ENCODE measurements around the gene DHRS2.
"Not testable (repeated sequence)": the region's sequence is repeated elsewhere in the genome, so short reads cannot be mapped to it uniquely, and the experiment has no call there.

The DHRS2 gene

DNA sequence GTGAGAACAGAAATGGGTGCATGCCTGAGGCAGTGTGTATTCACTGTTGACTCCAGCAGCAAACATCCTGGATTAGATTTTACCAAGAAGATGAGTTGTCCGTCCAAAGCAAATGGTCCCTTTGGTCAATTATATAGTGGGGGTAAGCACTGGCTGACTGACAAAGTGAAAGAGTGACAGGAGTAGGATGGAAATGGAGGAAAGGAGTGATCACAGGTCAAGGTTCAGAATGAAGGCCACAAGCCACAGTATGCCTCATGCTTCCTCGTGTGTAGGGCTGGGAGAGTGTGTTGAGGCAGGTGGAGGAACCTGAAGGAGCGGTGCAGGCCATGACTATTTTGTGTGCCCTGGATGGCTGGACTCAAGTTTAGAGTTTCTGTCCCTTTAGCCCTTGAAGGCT is 14.3 kb downstream of the DHRS2 start:
- no peak for DNase-seq

DNA sequence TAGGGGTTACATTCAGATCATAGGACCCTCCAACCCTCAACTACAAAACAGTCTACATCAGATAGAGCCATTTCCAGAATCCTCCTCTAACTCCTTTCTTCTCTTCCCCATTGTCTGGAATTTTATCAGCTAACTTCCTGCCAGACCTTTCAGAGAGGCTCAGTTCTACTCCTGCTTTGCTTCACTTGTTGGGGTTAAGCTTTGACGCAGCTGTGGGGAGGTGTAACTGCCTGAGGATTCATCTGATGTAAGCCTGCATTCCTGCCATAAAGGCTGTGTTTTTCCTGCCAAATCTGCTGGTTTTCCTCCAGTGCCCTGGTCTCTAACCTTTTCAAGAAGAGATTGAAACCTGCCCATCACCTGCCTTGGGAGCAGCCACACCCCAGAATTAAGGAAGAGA is 16.9 kb downstream of the DHRS2 start:
- DNase-seq, result no peak

DNA sequence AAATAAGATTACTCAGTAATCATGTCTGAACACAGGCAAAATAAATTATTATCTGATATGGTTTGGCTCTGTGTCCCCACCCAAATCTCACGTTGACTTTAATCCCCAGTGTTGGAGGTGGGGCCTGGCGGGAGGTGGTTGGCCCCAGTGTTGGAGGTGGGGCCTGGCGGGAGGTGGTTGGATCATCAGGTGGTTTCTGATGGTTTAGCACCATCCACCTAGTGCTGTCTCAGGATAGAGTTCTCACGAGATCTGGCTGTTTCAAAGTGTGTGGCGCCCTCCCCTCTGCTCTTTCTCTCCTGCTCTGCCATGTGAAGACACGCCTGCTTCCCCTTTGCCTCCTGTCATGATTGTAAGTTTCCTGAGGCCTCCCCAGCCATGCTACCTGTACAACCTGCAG is 18.1 kb downstream of the DHRS2 start:
- no peak for DNase-seq

DNA sequence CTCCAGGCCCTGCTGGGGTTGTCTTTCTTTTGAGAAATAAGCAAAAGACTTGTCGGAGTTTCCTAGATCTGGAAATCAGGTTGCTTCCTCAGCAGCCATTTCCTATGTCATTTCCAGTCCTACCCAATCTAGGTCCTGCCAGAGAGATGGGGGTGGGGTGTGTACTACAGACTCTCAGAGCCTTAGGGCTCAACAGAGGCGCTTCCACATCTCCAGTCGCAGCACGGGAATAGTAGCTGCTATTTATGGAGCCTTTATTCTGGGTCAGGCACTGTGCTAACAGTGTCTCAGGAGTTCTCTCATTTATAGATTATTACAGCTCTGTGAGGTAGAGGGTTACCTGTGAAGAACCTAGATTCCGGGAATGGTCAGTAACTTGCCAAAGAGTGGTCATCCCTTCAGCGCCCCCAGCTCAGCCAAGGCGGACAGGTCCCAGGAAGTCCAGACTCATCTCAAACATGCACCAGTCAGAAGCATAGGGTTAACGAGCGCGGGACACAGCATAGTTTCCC is 21.9 kb downstream of the DHRS2 start:
- DNase-seq, result no peak

DNA sequence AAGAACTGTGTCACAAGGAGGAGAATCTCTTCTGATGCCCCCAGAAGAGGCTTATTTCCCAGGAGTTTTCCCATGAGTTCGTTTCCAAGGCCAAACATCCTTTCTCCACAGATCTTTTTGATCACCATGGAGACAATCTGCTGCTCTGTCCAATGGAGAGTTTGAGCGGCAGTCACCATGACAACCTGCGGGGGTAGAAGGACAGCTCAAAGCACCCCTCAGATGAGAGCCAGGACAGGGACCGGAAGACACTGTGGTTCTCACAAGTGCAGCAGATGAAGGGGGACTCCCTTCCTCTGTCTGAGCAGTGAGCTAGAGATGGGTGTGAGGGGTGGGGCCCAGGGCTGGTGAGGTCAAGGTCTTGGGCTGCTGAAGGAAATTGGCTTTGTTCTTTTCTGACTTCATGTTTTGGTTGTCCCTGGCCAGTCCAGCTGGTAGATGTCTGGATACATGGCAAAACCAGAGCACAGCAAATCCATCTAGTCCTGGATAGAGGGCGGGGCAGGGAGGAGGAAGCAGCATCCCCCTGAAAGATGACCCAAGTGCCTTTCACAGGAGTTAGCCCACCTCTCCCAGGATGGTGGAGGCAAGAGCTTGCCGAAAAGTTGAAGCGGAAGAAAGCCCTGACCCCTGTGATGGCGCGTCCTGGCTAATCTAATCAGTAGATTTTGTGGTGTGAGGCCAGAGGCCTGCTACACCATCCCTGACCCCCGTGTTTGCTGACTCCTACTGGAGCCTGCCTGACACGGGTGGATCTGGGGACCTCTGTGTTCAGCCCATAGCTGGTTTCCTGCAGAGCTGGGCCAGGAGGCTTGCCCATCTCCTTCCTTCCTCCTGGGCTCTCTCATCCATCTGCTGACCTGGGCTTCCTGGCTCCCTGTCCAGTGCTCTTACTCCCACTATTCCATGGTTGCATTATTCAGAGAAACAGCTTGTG is 24.4 kb downstream of the DHRS2 start:
- DNase-seq, result no peak

DNA sequence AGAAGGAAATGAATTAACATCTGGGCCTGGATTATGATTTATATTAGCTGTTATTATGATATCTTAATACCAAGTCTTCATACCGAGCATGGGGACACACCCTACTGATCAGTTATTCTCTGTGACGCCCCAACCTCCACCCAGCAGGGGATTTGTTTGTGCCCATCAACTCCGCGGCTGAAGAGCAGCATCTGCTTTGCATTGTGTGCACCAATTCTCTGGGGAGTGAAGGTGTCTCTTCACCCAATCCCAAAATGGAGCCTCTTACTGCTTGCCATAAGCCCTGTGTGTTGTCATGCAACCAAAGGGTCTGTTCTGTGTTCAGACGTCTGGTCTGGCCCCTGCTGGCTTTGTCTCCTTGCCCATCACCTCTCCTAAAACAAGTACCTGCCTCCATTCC is 25.4 kb downstream of the DHRS2 start:
- DNase-seq, result no peak

DNA sequence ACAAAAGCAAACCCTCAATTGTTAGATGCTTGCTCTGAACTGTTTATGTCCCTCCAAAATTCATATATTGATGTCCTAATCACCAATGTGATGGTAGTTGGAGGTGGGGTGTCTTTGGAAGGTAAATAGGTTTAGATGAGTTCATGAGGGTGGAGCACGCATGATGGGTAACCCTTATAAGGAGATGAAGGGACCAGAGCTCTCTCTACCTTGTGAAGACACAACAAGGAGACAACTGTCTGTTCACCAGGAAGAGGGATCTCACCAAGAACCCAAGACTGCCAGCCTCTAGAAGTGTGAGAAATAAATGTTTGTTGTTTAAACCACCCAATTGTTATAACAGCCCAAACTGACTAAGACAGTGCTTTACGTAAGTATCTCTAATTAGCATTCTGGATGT is 27.0 kb downstream of the DHRS2 start:
- DNase-seq, result no peak

DNA sequence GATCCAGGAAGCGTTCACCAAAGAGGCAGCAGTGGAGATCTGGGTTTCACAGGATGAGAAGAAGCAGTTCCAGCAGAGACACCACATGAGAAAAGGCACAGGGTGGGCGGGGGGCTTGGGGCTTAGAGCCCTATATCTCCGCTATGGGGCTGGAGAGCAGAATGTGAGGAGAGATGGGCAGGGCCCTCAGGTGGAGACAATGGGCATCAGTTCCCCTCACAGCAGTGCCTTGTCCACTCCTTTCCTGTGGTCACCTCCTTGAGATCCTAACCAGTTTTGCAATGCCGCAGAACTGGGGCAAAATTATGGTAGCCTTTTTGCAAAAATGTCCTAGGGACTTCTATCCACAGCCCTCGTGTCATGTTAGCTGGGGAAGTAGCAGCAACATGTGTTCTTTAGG is 27.5 kb downstream of the DHRS2 start:
- DNase-seq, result no peak

DNA sequence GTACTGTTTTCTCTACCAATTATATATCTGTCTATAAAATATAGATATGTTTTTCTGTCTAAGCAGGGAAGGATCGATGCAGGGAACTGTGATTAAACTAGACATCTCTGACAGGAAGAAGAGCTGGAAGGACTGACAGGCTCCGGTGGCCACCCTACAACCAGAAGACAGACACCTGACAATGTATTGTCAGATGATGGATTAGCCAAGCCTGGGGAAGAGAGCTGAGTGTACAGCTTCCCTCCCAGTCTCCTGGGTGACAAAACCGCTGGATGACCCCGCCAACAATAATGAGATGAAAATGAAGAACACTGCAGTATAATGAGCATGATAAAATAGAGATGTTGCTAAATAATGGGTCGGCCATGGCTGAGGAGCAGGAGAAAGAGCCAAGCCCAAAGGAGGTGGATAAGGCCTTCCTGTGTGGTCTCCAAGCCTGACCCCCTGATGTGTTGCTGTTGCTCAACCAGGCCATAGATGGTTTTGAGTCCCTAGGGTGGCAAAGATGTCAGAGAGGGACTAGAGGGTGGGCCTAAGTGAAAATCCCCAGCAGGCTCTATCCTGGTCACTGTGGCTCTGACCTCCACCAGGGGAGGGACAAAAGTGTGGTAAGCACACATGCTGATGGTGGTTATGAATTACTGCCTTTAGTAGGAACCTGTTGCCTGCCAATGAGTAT is 28.2 kb downstream of the DHRS2 start:
- DNase-seq, result no peak

DNA sequence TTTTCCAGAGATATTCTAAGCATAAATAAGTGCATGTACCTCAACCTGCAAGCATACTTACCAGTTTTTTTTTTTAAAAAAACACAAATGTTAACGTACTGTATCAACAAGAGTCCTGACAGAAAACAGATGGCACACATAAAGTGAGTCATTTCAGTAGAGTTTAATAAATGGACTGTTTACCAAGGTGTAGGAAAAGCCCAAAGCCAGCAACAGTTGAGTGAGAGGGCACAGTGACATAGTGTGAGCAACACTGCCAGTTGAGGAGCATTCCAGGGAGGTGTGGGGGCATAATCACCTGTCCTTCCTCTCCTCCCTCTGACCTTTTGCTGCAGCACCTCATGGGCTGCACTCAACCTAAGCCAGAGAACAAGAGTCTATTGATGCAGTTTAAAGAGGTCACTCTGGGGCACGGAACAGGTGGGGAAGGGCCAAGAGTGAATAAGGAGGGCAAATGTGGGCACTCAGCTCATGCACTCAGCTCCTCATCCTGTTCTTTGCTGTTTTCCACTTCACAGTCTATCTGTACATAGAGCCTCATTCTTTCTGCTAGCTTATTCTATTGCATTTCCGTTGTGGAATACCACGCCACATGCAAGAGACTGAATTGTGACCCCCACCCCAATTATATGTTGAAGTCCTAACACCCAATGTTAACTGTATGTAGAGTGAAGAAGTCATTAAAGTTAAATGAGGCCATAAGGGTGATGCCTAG is 29.3 kb downstream of the DHRS2 start:
- no peak for DNase-seq

DNA sequence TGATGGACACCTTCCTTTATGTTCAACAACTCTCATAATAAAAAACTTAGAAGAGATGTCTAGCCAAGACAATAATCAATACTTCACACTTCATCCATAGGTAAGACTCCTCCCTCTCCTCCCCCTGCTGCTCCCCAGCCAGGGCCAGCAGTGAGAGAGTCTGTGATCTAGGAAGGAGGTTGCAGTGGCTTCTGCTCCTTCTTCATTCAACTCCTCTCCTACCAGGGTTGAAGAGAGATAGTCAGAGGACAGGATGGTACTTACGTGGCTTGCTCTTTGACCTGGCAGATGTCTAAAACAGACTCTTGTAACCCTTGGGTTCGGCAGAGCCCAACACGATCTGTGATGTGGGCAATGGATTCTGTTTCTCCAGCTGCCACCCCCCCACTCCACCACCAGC is 31.0 kb downstream of the DHRS2 start:
- DNase-seq, result no peak

DNA sequence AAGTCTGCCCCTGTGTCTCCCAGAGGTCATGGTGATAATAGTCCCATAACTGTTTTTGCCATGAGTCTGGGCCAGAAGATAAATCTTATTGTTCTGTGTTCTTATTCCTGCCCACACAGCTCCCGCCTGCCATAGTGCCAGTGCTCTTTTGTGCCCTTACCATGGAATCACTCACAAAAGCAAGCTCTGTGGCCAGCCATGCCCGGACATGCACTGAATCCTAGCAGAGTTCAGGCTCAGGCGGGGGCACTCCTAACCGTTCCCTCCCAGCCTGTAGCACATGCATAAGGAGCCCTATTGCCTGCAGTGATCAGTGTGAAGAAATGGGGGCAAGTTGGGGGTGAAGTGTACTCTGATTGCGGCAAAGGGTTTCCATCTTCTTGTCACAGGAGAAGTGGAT is 33.3 kb downstream of the DHRS2 start:
- DNase-seq, result no peak

DNA sequence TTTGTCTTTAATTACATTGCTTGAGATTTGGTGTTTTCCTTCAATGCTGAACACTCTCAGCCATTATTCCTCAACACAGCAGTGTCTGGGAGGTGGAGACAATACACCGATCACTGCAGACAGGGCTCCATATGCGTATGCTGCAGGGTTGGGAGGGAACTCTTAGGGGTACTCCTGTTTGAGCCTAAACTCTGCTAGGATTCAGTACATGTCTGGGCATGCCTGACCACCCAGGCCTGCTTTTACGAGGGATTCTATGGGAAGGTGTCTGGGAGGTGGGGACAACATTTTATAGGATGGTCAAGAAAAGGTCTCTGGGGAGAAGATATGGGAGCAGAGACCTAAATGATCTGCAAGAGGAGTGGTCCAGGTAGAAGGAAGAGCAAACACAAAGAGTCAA is 34.3 kb downstream of the DHRS2 start:
- no peak for DNase-seq

DNA sequence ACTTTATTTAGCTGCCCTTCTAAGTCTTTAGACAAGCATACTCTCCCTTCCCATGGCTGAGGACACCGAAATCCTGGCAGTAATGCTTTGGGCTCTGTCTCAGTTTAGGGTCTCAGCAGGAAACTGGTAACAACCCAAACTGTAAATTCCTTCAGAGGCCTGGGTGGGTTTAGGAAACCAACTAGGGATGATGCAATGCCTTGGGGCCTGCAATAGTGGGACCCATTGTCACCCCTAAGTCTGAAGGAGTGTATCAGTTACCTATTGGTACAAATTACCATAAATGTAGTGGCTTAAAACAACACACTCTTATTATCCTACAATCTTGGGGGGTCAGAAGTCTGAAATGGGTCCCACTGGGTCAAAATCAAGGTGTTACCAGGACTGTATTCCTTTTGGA is 36.0 kb downstream of the DHRS2 start:
- no peak for DNase-seq

DNA sequence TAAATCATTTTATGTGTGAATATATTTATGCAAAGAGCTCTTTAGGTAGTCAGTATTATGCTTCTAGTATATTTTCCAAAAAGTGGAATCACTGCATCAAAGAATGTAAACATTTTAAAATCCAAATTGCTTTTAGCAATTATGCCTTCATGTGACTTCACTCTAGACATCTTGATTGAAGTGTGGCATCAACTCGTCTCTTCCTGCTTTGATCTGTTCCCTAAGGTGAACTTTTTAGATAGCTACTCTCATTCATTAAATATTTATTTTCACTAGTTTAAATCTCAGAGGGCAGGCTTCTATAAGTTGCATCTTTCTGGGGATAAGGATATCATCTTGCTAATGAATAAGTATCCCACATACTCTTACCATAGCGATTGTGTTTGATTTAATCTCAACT is 39.2 kb downstream of the DHRS2 start:
- no peak for DNase-seq

DNA sequence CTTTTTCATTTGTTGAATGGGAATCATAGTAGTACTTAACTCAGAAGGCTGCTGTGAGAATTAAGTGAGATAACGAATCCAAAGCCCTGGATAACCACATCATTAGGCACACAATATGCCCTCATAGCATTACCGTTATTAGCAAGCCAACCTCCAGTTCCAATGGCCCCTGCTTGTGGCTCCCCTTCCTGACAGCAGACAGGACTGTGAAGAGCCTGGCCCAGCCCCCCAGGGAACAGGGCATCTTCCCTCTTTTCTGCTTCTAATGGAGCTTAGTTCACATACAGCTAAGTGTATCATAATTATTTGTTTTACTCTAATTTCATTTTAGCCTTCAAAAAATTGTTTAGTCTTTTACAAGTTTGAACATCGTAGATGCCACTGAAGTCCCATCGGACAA is 39.7 kb downstream of the DHRS2 start:
- DNase-seq, result no peak

DNA sequence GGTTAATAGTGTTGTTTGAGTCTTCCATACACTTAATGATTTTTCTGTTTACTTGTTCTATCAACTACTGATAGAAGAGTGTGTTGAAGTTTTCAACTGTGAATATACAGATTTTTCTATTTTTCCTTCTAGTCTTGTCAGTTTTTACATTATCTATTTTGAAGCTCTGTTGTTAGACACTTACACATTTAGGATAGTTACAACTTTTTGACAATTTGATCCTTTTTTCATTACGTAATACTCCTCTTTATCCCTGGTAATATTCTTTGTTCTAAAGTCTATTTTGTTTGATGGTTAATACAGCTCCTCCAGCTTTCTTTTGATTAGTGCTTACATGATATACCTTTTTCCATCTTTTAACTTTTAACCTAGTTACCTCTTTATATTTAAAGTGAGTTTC is 45.2 kb downstream of the DHRS2 start:
- no peak for DNase-seq

DNA sequence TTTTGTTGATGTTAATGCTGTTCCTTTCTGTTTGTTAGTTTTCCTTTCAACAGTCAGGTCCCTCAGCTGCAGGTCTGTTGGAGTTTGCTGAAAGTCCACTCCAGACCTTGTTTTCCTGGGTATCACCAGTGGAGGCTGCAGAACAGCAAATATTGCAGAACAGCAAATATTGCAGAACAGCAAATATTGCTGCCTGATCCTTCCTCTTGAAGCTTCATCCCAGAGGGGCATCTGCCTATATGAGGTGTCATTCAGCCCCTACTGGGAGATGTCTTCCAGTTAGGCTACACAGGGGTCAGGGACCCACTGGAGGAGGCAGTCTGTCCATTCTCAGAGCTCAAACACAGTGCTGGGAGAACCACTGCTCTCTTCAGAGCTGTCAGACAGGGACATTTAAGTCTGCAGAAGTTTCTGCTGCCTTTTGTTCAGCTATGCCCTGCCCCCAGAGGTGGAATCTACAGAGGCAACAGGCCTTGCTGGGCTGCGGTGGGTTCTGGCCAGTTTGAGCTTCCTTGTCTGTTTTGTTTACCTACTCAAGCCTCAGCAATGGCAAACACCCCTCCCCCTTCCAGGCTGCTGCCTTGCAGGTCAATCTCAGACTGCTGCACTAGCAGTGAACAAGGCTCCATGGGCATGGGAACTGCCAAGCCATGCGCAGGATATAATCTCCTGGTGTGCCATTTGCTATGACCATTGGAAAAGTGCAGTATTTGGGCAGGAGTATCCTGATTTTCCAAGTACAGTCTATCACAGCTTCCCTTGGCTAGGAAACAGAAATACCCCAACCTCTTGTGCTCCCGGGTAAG is 53.7 kb downstream of the DHRS2 start:
- not testable (repeated sequence) for DNase-seq

DNA sequence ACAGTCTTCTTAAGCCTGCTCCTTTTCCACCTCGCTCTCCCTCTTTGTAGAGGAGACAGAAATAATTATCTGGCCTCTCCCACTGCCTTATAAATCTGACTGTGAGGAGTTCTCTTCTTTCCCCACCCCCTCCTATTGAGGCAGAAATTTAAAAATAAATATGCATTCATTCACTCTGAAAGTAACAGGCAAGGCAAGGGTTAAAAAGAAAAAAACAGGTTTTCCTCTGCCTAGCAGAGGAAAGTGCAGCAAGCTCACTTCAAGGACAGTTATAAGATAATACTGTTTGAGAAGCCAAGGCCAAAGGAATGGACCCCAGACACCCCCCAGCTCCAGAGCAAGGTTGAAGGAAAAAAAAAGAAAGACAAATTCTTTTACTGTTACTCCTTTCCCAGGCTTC is 56.3 kb downstream of the DHRS2 start:
- DNase-seq, result no peak

DNA sequence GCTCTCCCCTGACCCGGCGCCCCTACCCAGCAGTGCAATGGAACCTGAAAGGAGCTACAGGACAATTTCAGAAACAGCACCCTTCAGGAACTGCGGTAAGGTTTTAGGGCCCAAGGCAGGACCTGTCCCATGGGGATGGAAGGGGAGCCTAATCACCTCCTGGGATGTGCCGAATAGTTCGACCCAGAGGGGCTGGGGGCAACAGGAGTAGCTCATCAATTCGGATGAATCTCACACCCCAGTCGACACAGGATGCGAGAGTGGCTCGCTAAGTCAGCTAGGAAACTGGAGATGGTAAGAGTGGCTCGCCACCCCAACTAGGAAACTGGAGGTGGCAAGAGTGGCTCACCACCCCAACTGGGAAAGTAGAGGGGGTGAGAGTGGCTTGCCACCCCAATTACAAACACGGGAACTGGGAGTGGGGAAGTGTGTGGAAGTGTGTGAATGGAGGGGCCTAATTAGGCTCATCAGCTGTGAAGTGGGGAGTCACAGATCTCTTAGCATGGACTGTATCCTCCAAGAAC is 57.1 kb downstream of the DHRS2 start:
- no peak for DNase-seq

DNA sequence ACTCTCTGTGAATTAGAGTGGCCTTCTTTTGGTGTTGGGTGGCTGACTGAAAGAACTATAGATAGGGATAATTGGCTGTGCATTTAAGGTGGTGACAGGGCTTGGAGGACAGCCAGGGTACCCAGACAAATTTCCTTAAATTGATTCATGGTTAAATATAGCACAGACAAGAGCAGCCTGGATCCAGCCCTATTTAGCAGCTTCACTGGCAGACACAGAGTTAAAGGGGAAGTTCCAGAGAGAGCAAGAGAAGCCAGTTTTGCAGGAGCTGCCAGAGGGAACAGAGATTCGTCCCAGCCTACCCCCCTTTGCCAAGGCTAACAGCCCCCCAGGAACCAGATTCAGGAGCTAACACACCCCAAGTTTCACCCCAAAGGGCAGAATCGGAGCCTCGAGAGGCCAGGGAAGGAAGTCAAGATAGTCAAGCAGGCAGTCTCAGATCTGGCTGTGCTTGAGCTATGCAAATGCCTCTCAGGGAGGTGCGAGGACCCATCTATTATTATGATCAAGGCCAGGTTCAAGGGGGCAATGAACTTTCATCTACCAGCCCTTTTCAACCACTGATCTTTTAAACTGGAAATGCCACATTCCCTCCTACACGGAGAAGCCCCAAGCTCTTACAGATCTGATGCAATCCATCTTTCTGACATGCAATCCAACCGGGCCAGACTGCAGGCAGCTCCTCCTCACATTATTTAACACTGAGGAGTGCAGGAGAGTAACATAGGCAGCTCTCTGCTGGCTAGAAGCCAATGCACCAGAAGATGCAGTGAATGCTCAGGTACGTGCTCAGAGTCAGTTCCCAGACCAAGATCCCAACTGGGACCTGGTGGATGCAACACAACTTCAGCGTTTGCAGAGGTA is 58.2 kb downstream of the DHRS2 start:
- no peak for DNase-seq

Measured in activated CD4-positive, CD25-positive, alpha-beta regulatory T cell treated with anti-CD3 and anti-CD28 coated beads, Interleukin-2, amount 50 U/mL, for 72 hours (primary cell).